Measurements from ENCODE around the gene DBX1. TPM values are rescaled to one million over a fixed set of nuclear protein-coding genes. Genes with fewer than 3 reads are reported as not detected.
A peak's percentile ranks its signal among the peaks of the same experiment; 100 is the strongest.

The DBX1 gene
- total RNA-seq, 1 experiment from 2014 or later, result not detected

DNA sequence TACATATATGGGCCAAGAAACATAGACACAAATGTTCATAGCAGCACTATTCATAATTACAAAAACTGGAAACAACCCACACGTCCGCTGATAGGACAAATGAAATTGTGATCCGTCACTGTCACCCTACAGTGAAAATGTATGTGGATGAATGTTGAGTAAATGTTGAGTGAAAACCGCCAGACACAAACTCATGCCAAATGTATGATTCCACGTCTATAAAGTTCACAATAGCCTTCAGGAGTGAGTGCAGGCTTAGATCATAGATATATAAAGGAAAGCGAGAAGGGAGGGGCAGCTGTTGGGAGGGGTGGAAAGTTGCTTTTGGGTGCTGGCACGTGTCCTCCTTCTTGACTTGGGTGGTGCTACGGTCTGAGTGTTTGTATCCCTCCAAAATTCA is 33.6 kb downstream of the DBX1 start:
- DNase-seq (ENCODE audit: low read depth), result peak; percentile 55

GRCh38 chr11:20125927-20126326 is 34.3 kb downstream of the DBX1 start:
- peak; percentile 68 for DNase-seq (ENCODE audit: low read depth)

DNA sequence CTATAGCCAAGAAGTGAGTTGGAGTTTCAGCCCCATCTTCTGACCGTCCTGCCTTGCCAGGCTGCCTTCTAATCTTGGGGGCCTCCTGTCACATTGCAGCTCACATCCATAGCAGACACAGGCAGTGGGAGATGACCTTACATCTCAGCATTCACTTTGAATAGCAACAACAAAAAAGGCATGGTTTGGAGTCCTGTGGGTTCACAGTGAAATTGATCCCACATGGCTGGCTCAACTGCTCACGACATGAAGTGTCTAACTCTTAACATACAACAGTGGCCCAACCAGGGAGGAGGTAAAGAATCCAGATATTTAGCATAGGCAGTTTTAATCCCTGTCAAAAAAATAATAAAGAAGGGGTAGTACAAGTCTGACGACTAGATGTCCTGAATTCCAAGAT is 38.1 kb downstream of the DBX1 start:
- DNase-seq (ENCODE audit: low read depth), result no peak

GRCh38 chr11:20120134-20120925 is 39.9 kb downstream of the DBX1 start:
- DNase-seq (ENCODE audit: low read depth), result no peak

DNA sequence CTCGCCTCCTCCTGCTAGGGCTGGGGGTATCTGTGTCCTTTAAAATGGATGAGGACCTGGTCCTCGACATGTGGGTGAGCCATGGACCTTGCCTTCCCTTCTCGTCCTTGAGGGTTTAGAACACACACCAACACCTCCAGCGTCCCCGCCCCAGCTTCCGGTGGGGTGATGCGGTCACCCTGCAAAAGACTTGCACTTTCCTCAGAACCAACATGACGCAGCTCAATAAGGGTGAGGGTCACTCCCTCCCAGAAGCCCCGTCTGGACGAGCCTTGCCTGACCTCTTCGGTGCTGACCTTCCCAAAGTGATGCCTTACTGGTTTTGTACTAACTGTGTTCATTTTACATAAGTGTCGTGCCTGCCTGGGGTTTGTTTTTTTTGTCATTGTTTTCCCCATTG is 41.0 kb downstream of the DBX1 start:
- DNase-seq (ENCODE audit: low read depth), result no peak

DNA sequence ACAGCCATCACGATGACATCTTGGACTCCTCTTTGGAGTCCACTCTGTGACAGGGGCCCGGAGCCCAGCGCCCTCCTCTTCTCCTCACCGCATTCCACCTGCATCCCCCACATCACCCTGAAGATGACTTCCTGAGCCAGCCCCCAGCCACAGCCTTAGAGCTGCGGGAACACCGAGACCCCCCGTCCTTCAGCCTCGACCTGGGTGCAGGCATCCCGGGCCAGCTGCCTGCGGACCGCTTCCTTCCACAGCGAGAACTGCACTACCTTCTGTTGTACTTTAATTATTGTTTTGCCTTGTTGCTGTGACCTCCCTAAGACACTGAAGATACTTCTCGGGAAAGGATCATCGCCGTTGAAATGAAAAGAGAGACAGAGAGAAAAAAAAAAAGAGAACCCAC is 42.1 kb downstream of the DBX1 start:
- DNase-seq (ENCODE audit: low read depth), result no peak

GRCh38 chr11:20117291-20117690 is 43.0 kb downstream of the DBX1 start:
- no peak for DNase-seq (ENCODE audit: low read depth)

DNA sequence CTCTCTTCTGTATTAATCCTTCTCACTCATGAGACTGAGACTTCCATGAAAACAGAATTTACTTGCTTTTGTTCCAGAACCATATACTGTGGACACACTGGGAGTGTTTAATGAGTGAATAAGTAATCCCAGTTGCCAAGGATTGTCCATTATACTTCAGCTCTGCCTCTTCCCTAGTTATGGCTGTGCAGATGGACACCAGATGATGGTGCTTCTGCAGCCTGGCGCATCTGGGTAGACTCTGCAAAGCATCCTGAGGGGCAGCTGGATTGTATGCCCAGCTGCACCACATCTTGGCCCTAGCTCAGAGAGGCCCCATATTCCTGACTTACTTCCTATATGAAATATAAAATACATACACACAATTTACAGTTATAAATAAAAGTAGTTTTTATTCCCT is 43.5 kb downstream of the DBX1 start:
- no peak for DNase-seq (ENCODE audit: low read depth)

GRCh38 chr11:20114588-20114987 is 45.7 kb downstream of the DBX1 start:
- no peak for DNase-seq (ENCODE audit: low read depth)

DNA sequence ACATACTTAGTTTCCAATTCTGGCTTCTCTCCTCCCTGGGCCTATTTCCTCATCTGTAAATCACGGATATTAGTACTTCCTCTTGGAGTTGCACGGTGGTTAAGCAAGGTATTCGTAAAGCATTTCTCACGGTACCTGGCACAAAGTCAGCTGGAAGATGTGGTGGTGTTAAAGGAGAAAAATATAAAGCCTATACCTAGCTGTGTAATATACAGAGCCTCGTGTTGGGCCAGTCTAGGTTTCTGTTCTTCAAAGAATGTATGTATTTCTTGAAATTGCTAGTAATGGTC is 47.2 kb downstream of the DBX1 start:
- DNase-seq (ENCODE audit: low read depth), result peak; percentile 24

- peak; percentile 94 for DNase-seq (ENCODE audit: low read depth)
Observed at GRCh38 chr11:20112291-20113148, 47.8 kb downstream of the DBX1 start.

DNA sequence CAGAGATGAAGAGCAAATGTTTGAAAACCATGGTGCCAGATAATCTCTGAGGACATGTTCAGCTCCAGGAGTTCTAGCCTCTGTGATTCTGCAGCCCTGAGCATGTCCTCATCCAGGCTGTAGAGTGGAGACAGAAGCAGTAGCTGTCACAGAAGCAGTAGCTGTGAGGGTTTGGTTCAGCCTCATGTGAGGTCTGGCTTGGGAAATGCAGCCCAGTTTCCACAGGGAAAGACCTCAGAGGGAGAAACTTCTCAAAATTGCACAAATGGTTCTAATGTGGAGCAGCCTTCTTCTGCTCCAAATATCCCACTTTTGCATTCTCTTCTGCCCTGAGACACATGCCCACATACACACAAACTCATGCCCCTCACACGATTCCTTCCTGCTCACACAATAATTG is 48.4 kb downstream of the DBX1 start:
- no peak for DNase-seq (ENCODE audit: low read depth)

- peak; percentile 86 for DNase-seq (ENCODE audit: low read depth)
Observed at GRCh38 chr11:20110908-20111669, 49.2 kb downstream of the DBX1 start.

- no peak for DNase-seq (ENCODE audit: low read depth)
Observed at GRCh38 chr11:20109731-20110445, 50.4 kb downstream of the DBX1 start.

Other genes with a start within 250 kb of the DBX1 start
- gene HTATIP2, start 203.2 kb upstream of the DBX1 start, total RNA-seq (2014; rRNA removed; shearing (Covaris generic)), result 43.1 and 54.4 TPM in 2 replicates
- 28.3 and 36.4 TPM in 2 replicates for gene PRMT3, start 227.2 kb upstream of the DBX1 start, total RNA-seq (2014; rRNA removed; shearing (Covaris generic))